Germinal center (tissue), 1 donor: ENCODE results near the gene HOXA13.
A peak's percentile ranks its signal among the peaks of the same experiment; 100 is the strongest.

Experiments used
- DNase-seq: peaks from one replicate; pipeline ENCODE4 v3.0.0; 2012; ENCODE audit warnings: mixed read lengths, low spot score

The HOXA13 gene

GRCh38 chr7:27199849-27200760 lies at the start of gene HOXA13:
Gene HOXA13, minus strand, starts transcription at chr7:27200091. Its CDS starts 14 bp downstream, at chr7:27200077.
- DNase-seq = peak; percentile 84

- DNase-seq = no peak
Measured at GRCh38 chr7:27248911-27249723, 49.2 kb upstream of the HOXA13 start.

GRCh38 chr7:27248427-27248806 lies 48.5 kb upstream of the HOXA13 start:
- no peak for DNase-seq

- DNase-seq = no peak
Measured at GRCh38 chr7:27247452-27248426, 47.8 kb upstream of the HOXA13 start.

- DNase-seq = no peak
Measured at GRCh38 chr7:27247000-27247399, 47.1 kb upstream of the HOXA13 start.

- DNase-seq = no peak
Measured at GRCh38 chr7:27245798-27246691, 46.2 kb upstream of the HOXA13 start.

GRCh38 chr7:27245124-27245797 lies 45.4 kb upstream of the HOXA13 start:
- no peak for DNase-seq

- no peak for DNase-seq
Measured at GRCh38 chr7:27244488-27245123, 44.7 kb upstream of the HOXA13 start.

GRCh38 chr7:27243340-27244163 lies 43.7 kb upstream of the HOXA13 start:
- no peak for DNase-seq

- no peak for DNase-seq
Measured at GRCh38 chr7:27242555-27243339, 42.9 kb upstream of the HOXA13 start, which contains the start of gene EVX1. Gene EVX1, plus strand, starts transcription at chr7:27242802. Its CDS starts 229 bp downstream, at chr7:27243031.

GRCh38 chr7:27242154-27242553 lies 42.3 kb upstream of the HOXA13 start:
- no peak for DNase-seq

- DNase-seq = no peak
Measured at GRCh38 chr7:27241189-27242056, 41.5 kb upstream of the HOXA13 start.

- no peak for DNase-seq
Measured at GRCh38 chr7:27240015-27240731, 40.3 kb upstream of the HOXA13 start.

GRCh38 chr7:27239387-27240014 lies 39.6 kb upstream of the HOXA13 start:
- no peak for DNase-seq

GRCh38 chr7:27238979-27239386 lies 39.1 kb upstream of the HOXA13 start:
- DNase-seq = no peak
